Activated CD8-positive, alpha-beta T cell treated with anti-CD3 and anti-CD28 coated beads for 36 hours (primary cell): ENCODE measurements around the gene ADGRB3. TPM values are rescaled to one million over a fixed set of nuclear protein-coding genes. Genes with fewer than 3 reads are reported as not detected.

ENCODE experiments used
- ATAC-seq: fragments of 200-7000 bp; cut with Tn5 transposase; one replicate; pipeline ENCODE4 v1.10.0; 2021; ENCODE audit warnings: mild to moderate bottlenecking, moderate library complexity
- CTCF ChIA-PET: fragments of 350-600 bp; sonication (Branson Sonifier 250); formaldehyde crosslinking; loops from one replicate; lab custom pipeline; 2021; ENCODE audit warnings: antibody characterized with exemption; lab: Charles Lee
- POLR2A ChIA-PET: fragments of 350-600 bp; sonication (Branson Sonifier 250); formaldehyde crosslinking; loops from one replicate; lab custom pipeline; 2021; ENCODE audit warnings: antibody characterized with exemption; lab: Charles Lee
- DNase-seq: peaks from one replicate; pipeline ENCODE4 v3.0.0-alpha.2; 2020
- H3K27ac Mint-ChIP-seq: one replicate; pipeline ENCODE4 v1.8.0; 2021; ENCODE audit warnings: mild to moderate bottlenecking, mixed read lengths
- H3K27me3 Mint-ChIP-seq: one replicate; pipeline ENCODE4 v1.8.0; 2021; ENCODE audit warnings: mixed read lengths
- H3K36me3 Mint-ChIP-seq: one replicate; pipeline ENCODE4 v1.8.0; 2021; ENCODE audit warnings: low read depth, mixed read lengths
- H3K4me1 Mint-ChIP-seq: one replicate; pipeline ENCODE4 v1.8.0; 2021; ENCODE audit warnings: low read depth, mixed read lengths
- H3K4me3 Mint-ChIP-seq: one replicate; pipeline ENCODE4 v1.8.0; 2021; ENCODE audit warnings: mild to moderate bottlenecking, moderate library complexity, mixed read lengths
- H3K9me3 Mint-ChIP-seq: one replicate; pipeline ENCODE4 v1.8.0; 2021; ENCODE audit warnings: mixed read lengths
- intact Hi-C: fragments of 100-400 bp; cut with micrococcal nuclease; formaldehyde crosslinking; loops from one replicate; pipeline ENCODE4 v1.10.0; 2022
- total RNA-seq, 2 experiments: library from RNA; stranded (reverse); gene quantifications; one replicate each; pipeline ENCODE4 v1.2.3, GENCODE V29; 2021
- TF ChIP-seq, protein P1 (sequence below): fragments of 200-600 bp; IDR thresholded peaks from one replicate; pipeline ENCODE4 v1.8.0; 2022; ENCODE audit warnings: antibody characterized with exemption, mild to moderate bottlenecking

Gene ADGRB3
- total RNA-seq, 2 experiments from 2014 or later, result not detected

DNA sequence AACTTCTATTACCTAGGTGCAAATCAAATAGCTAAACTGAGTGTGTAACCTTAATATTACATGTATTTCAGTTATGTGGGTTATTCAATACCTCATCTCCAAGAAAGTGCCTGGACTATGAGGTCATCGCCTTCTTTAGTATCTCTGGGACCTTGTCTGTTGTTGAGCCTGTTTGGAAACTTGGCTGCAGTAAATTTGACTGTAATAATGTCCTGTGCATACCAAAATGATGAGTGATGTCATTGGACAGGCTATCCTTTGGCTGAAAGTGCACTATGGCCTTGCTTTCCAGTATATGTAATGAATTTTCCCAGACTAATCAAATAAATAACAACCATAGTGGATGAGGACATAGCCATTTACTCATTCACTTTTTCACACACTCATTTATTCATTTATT lies 455.1 kb downstream of the ADGRB3 start:
- TF ChIP-seq, protein P1, sequence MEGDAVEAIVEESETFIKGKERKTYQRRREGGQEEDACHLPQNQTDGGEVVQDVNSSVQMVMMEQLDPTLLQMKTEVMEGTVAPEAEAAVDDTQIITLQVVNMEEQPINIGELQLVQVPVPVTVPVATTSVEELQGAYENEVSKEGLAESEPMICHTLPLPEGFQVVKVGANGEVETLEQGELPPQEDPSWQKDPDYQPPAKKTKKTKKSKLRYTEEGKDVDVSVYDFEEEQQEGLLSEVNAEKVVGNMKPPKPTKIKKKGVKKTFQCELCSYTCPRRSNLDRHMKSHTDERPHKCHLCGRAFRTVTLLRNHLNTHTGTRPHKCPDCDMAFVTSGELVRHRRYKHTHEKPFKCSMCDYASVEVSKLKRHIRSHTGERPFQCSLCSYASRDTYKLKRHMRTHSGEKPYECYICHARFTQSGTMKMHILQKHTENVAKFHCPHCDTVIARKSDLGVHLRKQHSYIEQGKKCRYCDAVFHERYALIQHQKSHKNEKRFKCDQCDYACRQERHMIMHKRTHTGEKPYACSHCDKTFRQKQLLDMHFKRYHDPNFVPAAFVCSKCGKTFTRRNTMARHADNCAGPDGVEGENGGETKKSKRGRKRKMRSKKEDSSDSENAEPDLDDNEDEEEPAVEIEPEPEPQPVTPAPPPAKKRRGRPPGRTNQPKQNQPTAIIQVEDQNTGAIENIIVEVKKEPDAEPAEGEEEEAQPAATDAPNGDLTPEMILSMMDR, result no peak
- H3K27ac Mint-ChIP-seq, result no peak overlapping the region
- ChIA-PET POLR2A (no interaction called here), CTCF (no interaction called here)
- ATAC-seq (no peak), DNase-seq (no peak)
- no peaks in the 10 kb centered on the region for H3K36me3 Mint-ChIP-seq
- H3K4me3 Mint-ChIP-seq, result no peak overlapping the region
- H3K4me1 Mint-ChIP-seq, result no peaks in the 10 kb centered on the region
- peaks cover 2% of the 10 kb centered on the region for H3K9me3 Mint-ChIP-seq
- intact Hi-C loops, result no loop called here
- H3K27me3 Mint-ChIP-seq, result no peaks in the 10 kb centered on the region

DNA sequence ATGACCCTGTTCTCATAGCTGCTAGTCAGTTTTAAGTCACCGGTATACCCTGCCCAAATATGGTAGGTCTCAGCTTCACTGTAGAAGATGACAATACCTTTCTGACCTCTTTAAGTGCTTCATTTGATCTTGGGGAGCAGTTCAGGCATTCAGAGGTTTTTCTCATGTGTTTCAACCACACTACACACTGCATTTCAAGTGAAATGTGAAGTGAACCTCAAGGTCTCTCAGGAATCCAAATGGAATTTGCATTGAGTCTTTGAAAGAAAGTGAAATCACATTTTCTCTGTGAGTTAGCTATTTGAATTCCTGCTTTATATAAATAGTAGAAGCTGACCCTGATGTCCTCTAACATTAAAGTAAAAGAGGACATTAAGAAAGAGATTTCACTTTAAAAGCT lies 461.6 kb downstream of the ADGRB3 start:
- DNase-seq, result no peak
- Mint-ChIP-seq H3K4me1 (no peaks in the 10 kb centered on the region), H3K9me3 (no peaks in the 10 kb centered on the region), H3K27ac (no peak overlapping the region), H3K4me3 (no peak overlapping the region), H3K36me3 (no peaks in the 10 kb centered on the region), H3K27me3 (no peaks in the 10 kb centered on the region)
- CTCF ChIA-PET, result no interaction called here
- TF ChIP-seq, protein P1, result no peak
- POLR2A ChIA-PET, result no interaction called here
- intact Hi-C loops, result no loop called here
- no peak for ATAC-seq

DNA sequence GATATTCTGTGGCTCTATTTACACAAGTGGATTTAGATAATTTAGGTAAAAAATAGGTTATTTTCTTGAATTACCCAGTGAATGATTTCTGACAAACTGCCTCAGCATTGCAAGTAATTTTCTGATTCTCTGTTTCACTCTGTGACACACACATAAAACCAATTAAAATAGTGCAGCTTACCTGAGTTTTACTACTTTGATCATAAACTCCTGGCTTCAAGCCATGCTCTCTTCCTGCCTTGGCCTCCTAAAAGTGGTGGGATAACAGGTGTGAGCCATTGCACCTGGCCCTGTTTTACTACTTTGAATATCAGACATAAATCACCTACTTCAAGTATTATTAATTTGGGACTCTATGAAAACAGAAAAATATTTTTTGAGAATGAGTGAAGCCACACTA lies 462.9 kb downstream of the ADGRB3 start:
- no peak for DNase-seq
- TF ChIP-seq, protein P1, result no peak
- ChIA-PET POLR2A (no interaction called here), CTCF (no interaction called here)
- no peaks in the 10 kb centered on the region for H3K9me3 Mint-ChIP-seq
- no peak overlapping the region for H3K27ac Mint-ChIP-seq
- no peaks in the 10 kb centered on the region for H3K4me1 Mint-ChIP-seq
- ATAC-seq, result no peak
- intact Hi-C loops, result no loop called here
- no peaks in the 10 kb centered on the region for H3K27me3 Mint-ChIP-seq
- no peak overlapping the region for H3K4me3 Mint-ChIP-seq
- H3K36me3 Mint-ChIP-seq, result no peaks in the 10 kb centered on the region

DNA sequence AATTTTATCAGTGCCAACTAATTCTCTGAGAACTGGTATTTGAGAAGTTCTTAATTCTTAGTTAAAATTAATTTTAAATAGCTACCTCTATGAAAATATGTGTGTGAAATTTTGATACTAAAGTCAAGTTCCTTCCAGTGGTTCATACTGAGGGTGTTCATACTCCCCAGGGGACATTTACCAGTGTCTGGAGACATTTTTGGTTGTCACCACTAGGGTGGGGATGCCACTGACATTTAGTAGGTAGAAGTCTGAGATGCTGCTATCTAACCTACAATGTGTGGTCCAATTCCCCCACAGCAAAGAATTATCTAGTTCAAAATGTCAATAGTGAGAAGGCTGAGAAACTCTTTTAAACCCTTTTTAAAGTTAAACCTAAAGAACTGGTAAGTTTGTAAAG lies 463.8 kb downstream of the ADGRB3 start:
- intact Hi-C loops, result no loop called here
- Mint-ChIP-seq H3K27ac (no peak overlapping the region), H3K4me3 (no peak overlapping the region), H3K27me3 (no peaks in the 10 kb centered on the region), H3K36me3 (no peaks in the 10 kb centered on the region), H3K9me3 (no peaks in the 10 kb centered on the region), H3K4me1 (no peaks in the 10 kb centered on the region)
- TF ChIP-seq, protein P1, result no peak
- CTCF ChIA-PET, result no interaction called here
- POLR2A ChIA-PET, result no interaction called here
- no peak for ATAC-seq
- no peak for DNase-seq

DNA sequence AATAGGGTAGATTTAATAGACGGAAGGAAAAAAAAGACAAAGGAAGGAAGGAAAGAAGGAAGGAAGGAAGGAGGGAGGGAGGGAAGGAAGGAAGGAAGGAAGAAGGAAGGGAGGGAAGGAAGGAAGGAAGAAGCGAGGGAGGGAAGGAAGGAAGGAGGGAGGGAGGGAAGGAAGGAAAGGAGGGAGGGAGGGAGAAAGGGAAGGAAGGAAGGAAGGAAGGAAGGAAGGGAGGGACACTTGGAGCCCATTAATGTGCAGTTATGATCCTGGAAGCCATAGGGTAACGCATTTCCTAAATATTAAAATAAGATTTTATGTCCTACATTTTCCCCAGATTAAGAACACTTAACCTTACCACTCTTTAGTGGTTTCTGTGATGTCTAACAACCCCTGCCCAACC lies 465.7 kb downstream of the ADGRB3 start:
- Mint-ChIP-seq H3K4me1 (no peaks in the 10 kb centered on the region), H3K9me3 (peaks cover 6% of the 10 kb centered on the region), H3K27ac (no peak overlapping the region), H3K27me3 (no peaks in the 10 kb centered on the region), H3K36me3 (no peaks in the 10 kb centered on the region), H3K4me3 (no peak overlapping the region)
- POLR2A ChIA-PET, result no interaction called here
- intact Hi-C loops, result no loop called here
- DNase-seq (no peak), ATAC-seq (no peak)
- CTCF ChIA-PET, result no interaction called here
- TF ChIP-seq, protein P1, result no peak
